HG02938 (cell line): ENCODE data around the gene RNF225.
A peak's percentile ranks its signal among the peaks of the same experiment; 100 is the strongest.
"Not testable (repeated sequence)": the region's sequence is repeated elsewhere in the genome, so short reads cannot be mapped to it uniquely, and the experiment has no call there.

Experiments
- ATAC-seq: cut with Tn5 transposase; IDR thresholded peaks from one replicate; pipeline ENCODE4 v1.9.1; 2021; ENCODE audit warnings: mild to moderate bottlenecking, moderate library complexity; ENCODE audit not compliant: unreplicated experiment

The RNF225 gene

DNA sequence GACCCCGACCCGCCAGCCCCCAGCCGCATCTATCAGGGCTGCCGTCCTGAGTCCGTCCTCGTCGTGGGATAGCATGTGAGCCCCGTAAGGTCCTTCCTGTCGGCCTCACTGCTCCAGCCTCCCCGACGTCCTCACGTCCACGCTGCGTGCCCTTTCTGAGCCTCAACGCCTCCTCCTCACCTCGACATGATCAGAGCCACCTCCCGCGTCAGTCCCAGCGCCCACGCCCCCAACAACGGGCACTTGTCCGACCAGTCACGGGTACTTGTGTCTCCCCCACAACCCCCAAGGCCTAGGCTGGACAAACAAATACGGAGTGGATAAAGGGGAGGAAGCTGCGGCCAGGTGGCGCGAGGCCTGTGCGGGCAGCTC, 33.6 kb upstream of the RNF225 start:
- peak; percentile 8 for ATAC-seq

GRCh38 chr19:58362272-58362994, 33.0 kb upstream of the RNF225 start, which contains the start of gene ZNF497:
TSS of gene ZNF497 (minus strand) at chr19:58362751. CDS start at chr19:58357635, 5,116 bp downstream.
- ATAC-seq: peak; percentile 78

DNA sequence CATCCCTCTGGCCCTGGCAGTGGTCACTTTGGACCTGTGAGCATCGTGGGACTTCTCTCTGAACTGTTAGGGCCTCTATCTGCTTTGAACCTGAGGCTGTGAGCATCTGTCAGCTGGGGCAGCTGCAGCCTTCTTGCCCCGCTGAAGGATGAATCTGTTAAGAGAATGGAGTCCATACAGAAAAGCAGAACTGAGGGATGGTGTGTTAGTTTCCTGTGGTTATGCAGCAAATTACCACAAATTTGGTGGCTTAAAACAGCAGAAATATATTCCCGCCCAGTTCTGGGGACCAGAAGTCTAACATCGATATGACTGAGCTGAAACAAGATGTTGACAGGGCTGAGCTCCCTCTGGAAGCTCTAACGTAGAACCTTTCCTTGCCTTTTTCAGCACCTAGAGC, 31.3 kb upstream of the RNF225 start:
- no peak for ATAC-seq

- no peak for ATAC-seq
Observed at GRCh38 chr19:58366585-58367430, 28.6 kb upstream of the RNF225 start.

DNA sequence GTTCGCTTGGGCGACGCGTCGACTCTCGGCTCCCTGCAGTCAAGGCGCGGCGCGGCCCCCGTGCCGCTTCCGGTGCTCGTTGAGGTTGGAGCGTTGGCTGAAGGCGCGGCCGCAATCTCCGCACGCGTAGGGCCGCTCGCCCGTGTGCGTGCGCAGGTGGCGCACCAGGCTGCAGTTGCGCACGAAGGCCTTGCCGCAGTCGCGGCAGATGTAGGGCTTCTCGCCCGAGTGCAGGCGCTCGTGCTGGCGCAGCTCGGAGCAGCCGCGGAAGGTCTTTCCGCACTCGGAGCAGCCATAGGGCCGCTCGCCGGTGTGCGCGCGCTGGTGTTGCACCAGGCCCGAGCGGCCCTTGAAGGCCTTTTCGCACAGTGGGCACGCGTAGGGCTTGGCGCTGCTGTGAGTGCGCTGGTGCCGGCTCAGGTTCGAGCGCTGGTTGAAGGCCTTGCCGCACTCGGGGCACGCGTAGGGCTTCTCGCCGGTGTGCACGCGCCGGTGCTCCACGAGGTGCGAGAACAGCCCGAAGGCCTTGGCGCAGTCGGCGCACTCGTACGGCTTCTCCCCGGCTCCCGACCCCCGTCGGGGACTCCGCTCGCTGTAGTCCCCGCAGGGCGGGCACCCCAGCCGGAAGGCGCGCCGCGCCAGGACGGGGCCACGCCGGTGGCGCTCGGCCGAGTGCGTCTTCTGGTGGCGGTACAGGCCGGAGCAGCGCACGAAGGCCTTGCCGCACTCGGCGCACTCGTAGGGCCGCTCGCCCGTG, 27.6 kb upstream of the RNF225 start:
- no peak for ATAC-seq

- no peak for ATAC-seq
Observed at GRCh38 chr19:58368561-58369360, 26.7 kb upstream of the RNF225 start.

- no peak for ATAC-seq
Observed at GRCh38 chr19:58372311-58373133, 22.9 kb upstream of the RNF225 start.

DNA sequence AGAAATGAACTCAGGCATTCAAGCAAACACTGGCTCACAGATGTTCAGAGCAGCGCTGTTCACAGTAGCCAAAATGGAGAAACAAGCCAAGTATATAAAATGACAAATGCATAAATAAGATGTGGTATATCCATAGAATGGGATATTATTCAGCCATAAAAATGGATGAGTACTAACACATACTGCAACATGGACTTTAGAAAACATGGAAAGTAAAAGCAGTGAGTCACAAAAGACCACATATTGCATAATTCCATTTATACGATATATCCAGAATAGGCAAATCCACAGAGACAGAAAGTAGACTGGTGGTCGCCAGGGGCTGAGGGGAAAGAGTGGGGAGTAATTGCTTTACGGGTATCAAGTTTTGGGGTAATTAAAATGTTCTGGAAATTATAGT, 21.3 kb upstream of the RNF225 start:
- no peak for ATAC-seq

DNA sequence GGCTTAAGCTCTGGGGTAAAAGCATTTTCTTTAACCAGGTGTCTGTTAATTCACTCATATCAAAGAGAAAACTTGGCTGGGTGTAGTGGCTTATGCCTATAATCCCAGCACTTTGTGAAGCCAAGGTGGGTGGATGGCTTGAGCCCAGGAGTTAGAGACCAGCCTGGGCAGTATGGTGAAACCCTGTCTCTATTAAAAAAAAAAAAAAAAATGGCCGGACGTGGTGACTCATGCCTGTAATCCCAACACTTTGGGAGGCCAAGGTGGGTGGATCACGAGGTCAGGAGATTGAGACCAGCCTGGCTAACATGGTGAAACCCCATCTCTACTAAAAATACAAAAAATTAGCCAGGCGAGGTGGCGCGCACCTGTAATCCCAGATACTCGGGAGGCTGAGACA, 18.7 kb upstream of the RNF225 start:
- not testable (repeated sequence) for ATAC-seq

- no peak for ATAC-seq
Observed at GRCh38 chr19:58379246-58379645, 16.2 kb upstream of the RNF225 start.

GRCh38 chr19:58380037-58380661, 15.3 kb upstream of the RNF225 start:
- peak; percentile 6 for ATAC-seq

DNA sequence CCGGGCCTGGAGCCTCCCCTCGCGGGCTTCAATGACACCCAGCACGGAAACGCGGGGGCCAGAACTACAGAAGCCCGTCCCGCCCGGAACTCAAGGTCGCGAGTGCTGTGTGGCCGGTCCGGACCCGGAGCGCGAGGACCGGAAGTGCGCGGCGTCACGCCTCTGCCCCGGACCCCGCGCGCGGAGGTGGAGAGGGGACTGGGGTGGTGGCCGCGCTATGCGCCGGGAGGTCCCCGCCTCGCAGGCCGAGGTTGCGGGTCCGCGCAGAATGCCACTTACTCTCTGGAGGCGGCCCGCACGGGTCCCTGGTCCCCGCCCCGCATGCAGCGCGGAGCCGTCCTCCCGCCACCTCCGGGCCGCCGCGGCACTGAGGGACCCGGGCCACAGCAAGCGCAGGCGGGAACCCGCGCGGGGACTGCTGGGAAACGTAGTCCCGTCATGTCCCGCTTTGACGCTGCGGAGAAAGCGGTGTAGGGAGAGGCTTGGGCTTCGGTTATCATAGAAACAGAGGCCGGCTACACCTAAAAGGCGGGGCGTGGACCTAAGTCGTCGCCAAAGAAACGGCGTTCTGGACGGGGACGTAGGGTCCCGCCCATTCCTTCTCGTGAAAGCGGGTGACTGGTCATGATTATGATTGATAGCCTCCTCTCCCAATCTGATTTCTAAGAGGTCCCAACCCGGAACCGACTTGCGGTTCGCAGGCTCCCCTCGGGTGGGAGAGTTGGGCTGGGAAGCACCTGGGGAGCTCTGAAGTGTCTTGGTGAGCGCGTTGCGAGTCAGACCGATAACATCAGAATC, 14.6 kb upstream of the RNF225 start, which contains the start of gene ZNF837:
ZNF837 (minus strand) TSS at position 369 of the 798 bp plus-strand sequence. CDS start 11,698 bp downstream, outside the sequence.
- ATAC-seq: peak; percentile 87

DNA sequence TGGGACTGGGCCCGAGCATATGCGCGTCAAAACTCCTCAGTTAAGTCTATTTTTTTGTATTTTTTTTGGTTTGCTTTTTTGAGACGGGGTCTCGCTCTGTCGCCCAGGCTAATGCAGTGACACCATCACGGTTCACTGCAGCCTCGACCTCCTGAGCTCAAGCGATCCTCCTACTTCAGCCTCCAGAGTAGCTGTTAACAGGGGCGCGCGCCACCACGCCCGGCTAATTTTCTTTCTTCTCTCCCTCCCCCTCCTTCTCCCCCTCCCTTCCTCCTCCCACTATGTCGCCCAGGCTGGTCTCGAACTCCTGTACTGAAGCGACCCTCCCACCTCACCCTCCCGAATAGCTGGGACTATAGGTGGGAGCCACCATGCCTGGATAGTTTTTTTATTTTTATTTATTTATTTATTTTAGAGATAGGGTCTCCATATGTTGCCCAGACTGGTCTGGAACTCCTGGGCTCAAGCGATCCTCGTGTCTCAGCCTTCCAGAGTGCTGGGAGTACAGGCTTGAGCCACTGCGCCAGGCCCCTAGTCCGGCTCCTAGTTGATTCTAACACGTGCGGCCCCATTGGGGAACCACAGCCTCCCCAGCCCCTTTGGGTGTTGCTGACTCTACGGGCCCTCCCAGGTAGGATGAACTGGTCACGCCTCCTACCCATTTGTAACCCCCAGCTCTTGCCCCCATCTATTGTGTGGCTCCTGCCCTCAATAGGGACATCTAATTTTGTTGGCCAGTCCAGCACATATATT, 13.8 kb upstream of the RNF225 start:
- no peak for ATAC-seq

GRCh38 chr19:58382997-58383603, 12.4 kb upstream of the RNF225 start:
- ATAC-seq: no peak

GRCh38 chr19:58385313-58385890, 10.1 kb upstream of the RNF225 start:
- no peak for ATAC-seq

DNA sequence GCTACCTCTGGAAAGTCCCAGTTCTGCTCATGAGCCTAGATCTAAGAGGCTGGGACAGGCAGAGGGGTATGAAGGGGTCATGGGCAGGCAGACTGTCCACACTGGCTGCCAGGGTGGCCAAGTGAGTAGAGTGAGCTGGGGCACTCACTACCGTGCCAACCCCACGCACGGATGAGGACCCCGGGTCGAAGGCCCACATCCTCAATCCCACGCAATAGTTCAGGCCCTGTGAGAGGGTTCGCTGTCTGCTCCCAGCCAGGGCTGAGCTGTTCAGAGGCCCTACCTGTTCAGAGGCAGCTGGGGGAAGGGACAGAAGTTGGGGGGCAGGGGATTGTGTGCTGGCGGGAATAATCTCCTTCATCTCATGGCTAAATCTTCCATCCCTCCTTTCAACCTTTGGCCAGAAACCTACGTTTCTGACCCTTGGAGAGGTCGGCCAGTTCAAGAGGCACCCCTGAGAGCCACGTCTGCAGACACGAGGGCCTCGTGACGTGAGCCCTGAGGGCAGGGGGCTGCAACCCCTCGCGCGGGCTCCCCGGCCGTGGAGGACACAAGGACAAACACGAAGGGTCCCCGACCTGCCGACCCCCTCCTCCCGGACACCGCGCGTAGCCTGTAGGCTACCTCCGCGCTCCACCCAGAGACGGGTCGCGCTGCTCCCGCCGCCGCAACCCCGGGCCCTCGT, 9.4 kb upstream of the RNF225 start:
- no peak for ATAC-seq
